ENCODE data around the gene HDAC6. TPM values are rescaled to one million over a fixed set of nuclear protein-coding genes. Genes with fewer than 3 reads are reported as not detected.

Gene HDAC6
- total RNA-seq, 4 donors from 2014 or later: 74.4 to 105 (median 93.3) TPM

- WGBS, 2 donors (ENCODE audit: low coverage in 1 of 2): 20 to 41% methylated on average over 1 to 12 of the region's 12 CpGs
- Histone ChIP-seq H3K27me3 (no peaks in the 10 kb centered on the region), H3K36me3 (no peaks in the 10 kb centered on the region), H3K27ac (peak within 1 kb of the TSS; percentile 61 to 78 (median 74)), H3K4me1 (no peaks in the 10 kb centered on the region), H3K4me3 (peak within 1 kb of the TSS in 2 of 4 donors; percentile 2 to 21), H3K9me3 (no peaks in the 10 kb centered on the region)
- peak; percentile 79 for DNase-seq
- intact Hi-C loops (cut with DNase I; ENCODE audit: low total_unique reads): no loop called here
- peak in 4 of 5 experiments; percentile 20 to 64 (median 32) for TF ChIP-seq CTCF (IDR thresholded peaks at IDR 0.05)
- no peak for TF ChIP-seq EP300 (IDR thresholded peaks at IDR 0.05; ENCODE audit: low read depth)
- TF ChIP-seq POLR2A (IDR thresholded peaks at IDR 0.05): no peak
- peak in 1 of 3 donors; percentile 20 for TF ChIP-seq POLR2AphosphoS5 (IDR thresholded peaks at IDR 0.05)
- in situ Hi-C loops (cut with MboI; ENCODE audit: low pct_ligation_motif_present in 1 of 4, low pct_unique_long_range_greater_than_20kb in 1 of 4, low sequenced_read_pairs in 3 of 4): no loop called here
Observed at GRCh38 chrX:48761674-48762471, 40.0 kb upstream of the HDAC6 start, which contains the start of gene GLOD5. Gene GLOD5, plus strand, starts transcription at chrX:48761747. Its CDS starts 44 bp downstream, at chrX:48761791.

GRCh38 chrX:48769230-48769629 is 32.6 kb upstream of the HDAC6 start:
- in situ Hi-C loops (cut with MboI; ENCODE audit: low pct_ligation_motif_present in 1 of 4, low pct_unique_long_range_greater_than_20kb in 1 of 4, low sequenced_read_pairs in 3 of 4): no loop called here

GRCh38 chrX:48770296-48770695 is 31.6 kb upstream of the HDAC6 start:
- no peak for DNase-seq
- in situ Hi-C loops (cut with MboI; ENCODE audit: low pct_ligation_motif_present in 1 of 4, low pct_unique_long_range_greater_than_20kb in 1 of 4, low sequenced_read_pairs in 3 of 4): no loop called here
- no peaks in the 10 kb centered on the region for H3K4me1 ChIP-seq
- H3K27me3 ChIP-seq: no peaks in the 10 kb centered on the region
- H3K4me3 ChIP-seq: no peak overlapping the region
- H3K9me3 ChIP-seq: no peaks in the 10 kb centered on the region
- H3K36me3 ChIP-seq: no peaks in the 10 kb centered on the region
- TF ChIP-seq EP300 (IDR thresholded peaks at IDR 0.05; ENCODE audit: low read depth): no peak
- TF ChIP-seq CTCF (IDR thresholded peaks at IDR 0.05): no peak
- WGBS, 2 donors (ENCODE audit: low coverage in 1 of 2): 81% methylated on average over 6 of the region's 6 CpGs; no CpG with 5 or more reads in 1 of the 2 donors
- no peak overlapping the region for H3K27ac ChIP-seq
- intact Hi-C loops (cut with DNase I; ENCODE audit: low total_unique reads): no loop called here

More at GRCh38 chrX:48769230-48769629, 32.6 kb upstream of the HDAC6 start:
- H3K9me3 ChIP-seq: no peaks in the 10 kb centered on the region
- intact Hi-C loops (cut with DNase I; ENCODE audit: low total_unique reads): no loop called here
- no peaks in the 10 kb centered on the region for H3K36me3 ChIP-seq
- H3K27me3 ChIP-seq: no peaks in the 10 kb centered on the region
- WGBS, 2 donors (ENCODE audit: low coverage in 1 of 2): 79% methylated on average over 6 of the region's 6 CpGs; no CpG with 5 or more reads in 1 of the 2 donors
- TF ChIP-seq CTCF (IDR thresholded peaks at IDR 0.05) (no peak), POLR2A (IDR thresholded peaks at IDR 0.05) (no peak), POLR2AphosphoS5 (IDR thresholded peaks at IDR 0.05) (no peak), EP300 (IDR thresholded peaks at IDR 0.05; ENCODE audit: low read depth) (no peak)
- no peak overlapping the region for H3K4me3 ChIP-seq
- DNase-seq: no peak
- H3K4me1 ChIP-seq: no peaks in the 10 kb centered on the region
- no peak overlapping the region for H3K27ac ChIP-seq

- Histone ChIP-seq H3K9me3 (no peaks in the 10 kb centered on the region), H3K4me1 (no peaks in the 10 kb centered on the region), H3K36me3 (no peaks in the 10 kb centered on the region), H3K4me3 (no peak overlapping the region), H3K27ac (no peak overlapping the region), H3K27me3 (no peaks in the 10 kb centered on the region)
- TF ChIP-seq POLR2A (IDR thresholded peaks at IDR 0.05) (no peak), CTCF (IDR thresholded peaks at IDR 0.05) (no peak)
- 60 to 77% methylated on average over 1 to 6 of the region's 6 CpGs for WGBS, 2 donors (ENCODE audit: low coverage in 1 of 2)
- intact Hi-C loops (cut with DNase I; ENCODE audit: low total_unique reads): no loop called here
- in situ Hi-C loops (cut with MboI; ENCODE audit: low pct_ligation_motif_present in 1 of 4, low pct_unique_long_range_greater_than_20kb in 1 of 4, low sequenced_read_pairs in 3 of 4): no loop called here
- DNase-seq: no peak
Observed at GRCh38 chrX:48772602-48773001, 29.3 kb upstream of the HDAC6 start.

Measured in transverse colon (tissue), 4 donors.